SH-SY5Y (cell line): ENCODE measurements around the gene MACROH2A1.

Experiments used
- GATA2 ChIP-seq: IDR thresholded peaks from 2 replicates; pipeline ENCODE4 v1.6.1; 2011; ENCODE audit warnings: mild to moderate bottlenecking, low read depth, low read length
- GATA3 ChIP-seq: IDR thresholded peaks from 2 replicates; pipeline ENCODE4 v1.6.1; 2011; ENCODE audit warnings: low read depth, mild to moderate bottlenecking, low read length, moderate library complexity

- no peak for TF ChIP-seq GATA2
- no peak for TF ChIP-seq GATA3
Measured at GRCh38 chr5:135342551-135342875, 56.5 kb downstream of the MACROH2A1 start.
